Parathyroid adenoma (tissue), 2 donors: ENCODE measurements around the gene RPL13A.

Source experiments
- H2AFZ ChIP-seq: fragments of 300-600 bp; sonication (generic); one replicate; pipeline ENCODE4 v1.7.0; 2017; ENCODE audit warnings: antibody characterized with exemption, mild to moderate bottlenecking
- H3K27ac ChIP-seq: fragments of 300-600 bp; sonication (generic); one replicate; pipeline ENCODE4 v1.7.0; 2017
- H3K27me3 ChIP-seq: fragments of 300-600 bp; sonication (generic); one replicate; pipeline ENCODE4 v1.7.0; 2017; ENCODE audit warnings: low read length; ENCODE audit not compliant: control insufficient read depth, insufficient read depth
- H3K36me3 ChIP-seq: fragments of 300-600 bp; sonication (generic); one replicate; pipeline ENCODE4 v1.7.0; 2017; ENCODE audit warnings: low read length; ENCODE audit not compliant: control insufficient read depth, insufficient read depth
- H3K4me1 ChIP-seq: fragments of 300-600 bp; sonication (generic); one replicate; pipeline ENCODE4 v1.7.0; 2017; ENCODE audit warnings: control low read depth
- H3K4me2 ChIP-seq: fragments of 300-600 bp; sonication (generic); one replicate; pipeline ENCODE4 v1.7.0; 2017; ENCODE audit warnings: low read length
- H3K4me3 ChIP-seq: fragments of 300-600 bp; sonication (generic); one replicate; pipeline ENCODE4 v1.7.0; 2017; ENCODE audit warnings: low read depth, low read length
- H3K79me2 ChIP-seq: fragments of 300-600 bp; sonication (generic); one replicate; pipeline ENCODE4 v1.7.0; 2017; ENCODE audit warnings: control low read depth
- H3K9ac ChIP-seq: fragments of 300-600 bp; sonication (generic); one replicate; pipeline ENCODE4 v1.7.0; 2017; ENCODE audit warnings: mild to moderate bottlenecking
- H3K9me3 ChIP-seq: fragments of 300-600 bp; sonication (generic); one replicate; pipeline ENCODE4 v1.7.0; 2017; ENCODE audit warnings: low read length; ENCODE audit not compliant: control insufficient read depth
- CTCF ChIP-seq: fragments of 300-600 bp; sonication (generic); IDR thresholded peaks from one replicate; pipeline ENCODE4 v1.7.0; 2017; ENCODE audit warnings: antibody characterized with exemption, mild to moderate bottlenecking
- donor health status: primary hyperparathyroidism.

The RPL13A gene

GRCh38 chr19:49491030-49491803, 3.8 kb downstream of the RPL13A start:
- H3K4me1 ChIP-seq: peaks cover 13% of the 10 kb centered on the region
- no peaks in the 10 kb centered on the region for H3K27me3 ChIP-seq
- TF ChIP-seq CTCF: no peak
- H2AFZ ChIP-seq: no peak overlapping the region
- H3K9me3 ChIP-seq: no peaks in the 10 kb centered on the region
- H3K79me2 ChIP-seq: peaks cover 31% of the 10 kb centered on the region
- no peak overlapping the region for H3K9ac ChIP-seq
- no peaks in the 10 kb centered on the region for H3K36me3 ChIP-seq
- no peak overlapping the region for H3K4me3 ChIP-seq
- H3K4me2 ChIP-seq: no peak overlapping the region
- H3K27ac ChIP-seq: no peak overlapping the region

DNA sequence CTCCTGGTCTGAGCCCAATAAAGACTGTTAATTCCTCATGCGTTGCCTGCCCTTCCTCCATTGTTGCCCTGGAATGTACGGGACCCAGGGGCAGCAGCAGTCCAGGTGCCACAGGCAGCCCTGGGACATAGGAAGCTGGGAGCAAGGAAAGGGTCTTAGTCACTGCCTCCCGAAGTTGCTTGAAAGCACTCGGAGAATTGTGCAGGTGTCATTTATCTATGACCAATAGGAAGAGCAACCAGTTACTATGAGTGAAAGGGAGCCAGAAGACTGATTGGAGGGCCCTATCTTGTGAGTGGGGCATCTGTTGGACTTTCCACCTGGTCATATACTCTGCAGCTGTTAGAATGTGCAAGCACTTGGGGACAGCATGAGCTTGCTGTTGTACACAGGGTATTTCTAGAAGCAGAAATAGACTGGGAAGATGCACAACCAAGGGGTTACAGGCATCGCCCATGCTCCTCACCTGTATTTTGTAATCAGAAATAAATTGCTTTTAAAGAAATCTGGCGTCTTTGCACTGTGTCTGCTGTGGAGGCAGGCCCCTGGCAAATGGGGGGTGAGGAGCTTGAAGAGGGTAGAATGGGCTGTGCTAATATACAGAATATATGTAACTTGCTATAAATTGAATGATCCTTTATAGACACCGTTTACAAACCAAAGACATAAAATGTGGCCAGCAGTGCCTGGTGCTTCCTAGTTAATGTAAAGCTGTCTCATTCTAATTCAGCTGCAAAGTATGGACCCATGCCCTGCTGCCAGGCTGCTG, 4.6 kb downstream of the RPL13A start:
- Histone ChIP-seq H3K27me3 (no peaks in the 10 kb centered on the region), H3K4me1 (peaks cover 13% of the 10 kb centered on the region), H3K79me2 (peaks cover 31% of the 10 kb centered on the region), H3K27ac (no peak overlapping the region), H3K9ac (no peak overlapping the region), H2AFZ (no peak overlapping the region), H3K4me3 (no peak overlapping the region), H3K4me2 (no peak overlapping the region), H3K9me3 (no peaks in the 10 kb centered on the region), H3K36me3 (no peaks in the 10 kb centered on the region)
- no peak for TF ChIP-seq CTCF

- Histone ChIP-seq H3K27ac (no peak overlapping the region), H3K27me3 (no peaks in the 10 kb centered on the region), H3K36me3 (no peaks in the 10 kb centered on the region), H3K4me1 (peaks cover 19% of the 10 kb centered on the region), H2AFZ (no peak overlapping the region), H3K9me3 (no peaks in the 10 kb centered on the region), H3K79me2 (peaks cover 27% of the 10 kb centered on the region), H3K4me3 (no peak overlapping the region), H3K4me2 (no peak overlapping the region), H3K9ac (no peak overlapping the region)
- TF ChIP-seq CTCF: no peak
Observed at GRCh38 chr19:49492573-49493405, 5.4 kb downstream of the RPL13A start.

- Histone ChIP-seq H3K36me3 (no peaks in the 10 kb centered on the region), H3K4me3 (peak overlapping the region; percentile 100), H3K27me3 (no peaks in the 10 kb centered on the region), H3K4me2 (peak overlapping the region; percentile 77), H3K9ac (peak overlapping the region; percentile 95), H3K9me3 (no peaks in the 10 kb centered on the region), H3K79me2 (no peaks in the 10 kb centered on the region), H3K27ac (peak overlapping the region; percentile 94), H2AFZ (peak overlapping the region; percentile 95), H3K4me1 (peaks cover 13% of the 10 kb centered on the region)
- TF ChIP-seq CTCF: no peak
Observed at GRCh38 chr19:49496574-49497008, 9.2 kb downstream of the RPL13A start.
